T-helper 1 cell treated with Interleukin-12 subunit alpha and Interleukin-12 subunit beta and Interleukin-4 antibody, amounts not matched to agents 30 ng/mL and 1 ng/mL, for 36 hours (primary cell): ENCODE measurements around the gene SERTAD3. TPM values are rescaled to one million over a fixed set of nuclear protein-coding genes. Genes with fewer than 3 reads are reported as not detected.
"Not testable (repeated sequence)": the region's sequence is repeated elsewhere in the genome, so short reads cannot be mapped to it uniquely, and the experiment has no call there.

ENCODE experiments used
- intact Hi-C: fragments of 100-400 bp; cut with micrococcal nuclease; formaldehyde crosslinking; loops from one replicate; pipeline ENCODE4 v1.15.1; 2024
- total RNA-seq: library from RNA; stranded (reverse); gene quantifications from 2 replicates; pipeline ENCODE4 v1.2.3, GENCODE V29; 2022

Gene SERTAD3, protein sequence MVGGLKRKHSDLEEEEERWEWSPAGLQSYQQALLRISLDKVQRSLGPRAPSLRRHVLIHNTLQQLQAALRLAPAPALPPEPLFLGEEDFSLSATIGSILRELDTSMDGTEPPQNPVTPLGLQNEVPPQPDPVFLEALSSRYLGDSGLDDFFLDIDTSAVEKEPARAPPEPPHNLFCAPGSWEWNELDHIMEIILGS
- 11.3 and 17.0 TPM in 2 replicates for total RNA-seq

DNA sequence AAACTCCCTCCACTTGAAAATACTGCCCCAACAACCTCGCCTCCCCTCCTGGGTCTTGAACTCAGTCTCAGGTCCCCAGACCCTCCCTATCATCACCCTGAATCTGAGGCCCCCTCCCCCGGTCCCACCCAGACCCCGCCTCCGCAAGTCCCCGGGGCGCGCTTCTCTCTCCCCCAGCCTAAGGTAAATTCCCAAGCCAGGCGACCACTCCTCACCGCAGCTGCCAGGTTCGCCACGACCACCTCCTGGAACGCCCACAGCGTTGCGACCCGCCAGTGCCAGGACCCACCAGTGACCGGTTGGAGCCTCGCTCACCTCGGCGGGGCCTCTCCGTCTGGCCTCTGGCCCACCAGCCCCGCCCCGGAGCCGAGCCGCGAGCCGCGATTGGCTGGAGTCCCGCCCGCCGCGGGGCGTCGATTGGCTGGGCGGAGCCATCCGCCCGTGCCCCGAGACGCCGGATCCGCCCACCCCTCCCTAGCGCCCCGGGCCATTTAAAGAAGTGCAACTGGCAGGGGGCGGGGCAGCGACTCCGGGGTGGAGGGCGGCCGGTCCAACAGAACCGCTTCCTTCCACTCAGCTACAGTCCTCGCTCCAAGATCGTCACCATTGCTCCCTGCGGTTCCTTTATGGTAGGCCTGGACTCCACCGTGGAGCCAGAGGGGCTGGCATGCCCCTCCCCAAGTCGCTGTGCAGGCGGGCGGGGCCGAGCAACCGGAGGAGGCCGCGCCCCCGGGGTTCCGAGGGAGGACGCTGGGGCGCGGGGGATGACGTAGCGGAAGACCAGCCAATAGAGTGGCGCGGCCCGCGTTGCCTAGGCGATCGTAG is at the start of gene SERTAD3:
TSS of gene SERTAD3 (minus strand) at position 336 of the 825 bp plus-strand sequence. CDS start 2,255 bp downstream, outside the sequence.
- intact Hi-C loops: loop anchor here (1.0 to 10.0 kb wide), 23 partner anchors 11 to 1091 kb away; partner anchors contain the start of genes AKT2, BCKDHA, BLVRB and C19orf47

DNA sequence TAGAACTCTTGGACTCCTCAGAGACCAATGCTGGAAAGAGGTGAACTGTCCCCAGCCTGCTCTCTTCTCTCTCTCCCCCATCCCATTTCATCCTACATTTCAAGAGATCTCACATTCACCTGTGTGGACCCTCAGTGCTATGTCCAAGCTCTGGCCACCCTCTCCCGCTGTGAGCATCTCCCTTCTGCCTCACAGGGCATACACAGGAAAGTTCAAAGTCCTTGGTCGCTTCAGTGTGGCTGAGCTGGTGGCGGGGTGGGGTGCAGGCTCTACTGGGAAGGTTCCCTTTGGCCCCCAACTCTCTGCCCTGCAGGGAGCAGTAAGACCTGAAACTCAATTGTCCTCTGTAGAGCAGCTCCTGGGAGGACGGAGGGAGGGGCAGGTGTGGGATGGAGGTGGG is 49.6 kb upstream of the SERTAD3 start:
- intact Hi-C loops: no loop called here

DNA sequence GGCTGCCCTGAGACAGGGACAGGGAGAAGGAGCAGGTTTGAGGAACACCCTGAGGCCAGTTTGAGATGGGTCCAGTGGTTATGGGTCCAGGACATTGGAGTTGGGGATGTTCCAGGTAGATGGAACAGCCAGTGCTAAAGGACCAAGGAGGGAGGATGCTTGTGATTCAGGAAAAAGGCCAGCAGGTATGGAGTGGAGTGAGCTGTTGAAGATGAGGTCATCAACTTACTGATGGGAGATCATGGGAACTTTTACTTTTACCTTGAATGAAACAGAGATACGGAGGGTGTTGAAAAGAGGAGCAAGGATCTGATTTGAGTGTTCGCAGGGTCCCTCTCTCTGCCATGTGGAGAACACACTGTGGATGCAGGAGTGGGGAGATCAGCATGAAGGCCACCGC is 48.1 kb upstream of the SERTAD3 start:
- intact Hi-C loops: no loop called here

DNA sequence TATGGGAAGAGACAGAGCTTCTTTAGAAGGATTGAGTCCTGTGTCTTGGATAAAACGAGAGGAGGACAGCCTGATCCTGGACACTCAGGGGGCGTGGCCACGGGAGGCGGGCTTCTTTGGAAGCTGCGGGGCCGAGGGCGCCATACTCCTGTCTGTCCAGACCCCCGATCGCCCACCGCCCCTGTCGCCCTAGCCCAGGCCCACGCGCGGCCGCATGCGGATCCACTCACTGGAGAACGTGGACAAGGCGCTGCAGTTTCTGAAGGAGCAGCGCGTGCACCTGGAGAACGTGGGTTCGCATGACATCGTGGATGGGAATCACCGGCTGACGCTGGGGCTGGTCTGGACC is 45.7 kb upstream of the SERTAD3 start:
- intact Hi-C loops: no loop called here

DNA sequence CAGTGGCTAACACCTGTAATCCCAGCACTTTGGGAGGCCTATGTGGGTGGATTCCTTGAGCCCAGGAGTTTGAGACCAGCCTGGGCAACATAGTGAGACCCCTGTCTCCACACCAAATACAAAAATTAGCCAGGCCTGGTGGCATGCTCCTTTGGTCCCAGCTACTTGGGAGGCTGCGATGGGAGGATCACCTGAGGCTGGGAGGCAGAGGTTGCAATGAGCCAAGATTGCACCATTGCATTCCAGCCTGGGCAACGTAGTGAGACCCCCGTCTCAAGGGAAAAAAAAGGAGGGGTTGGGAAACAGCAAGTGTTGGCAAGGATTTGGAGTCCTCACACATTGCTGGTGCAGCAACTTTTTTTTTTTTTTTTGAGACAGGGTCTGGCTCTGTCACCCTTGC is 41.9 kb upstream of the SERTAD3 start:
- intact Hi-C loops: no loop called here

DNA sequence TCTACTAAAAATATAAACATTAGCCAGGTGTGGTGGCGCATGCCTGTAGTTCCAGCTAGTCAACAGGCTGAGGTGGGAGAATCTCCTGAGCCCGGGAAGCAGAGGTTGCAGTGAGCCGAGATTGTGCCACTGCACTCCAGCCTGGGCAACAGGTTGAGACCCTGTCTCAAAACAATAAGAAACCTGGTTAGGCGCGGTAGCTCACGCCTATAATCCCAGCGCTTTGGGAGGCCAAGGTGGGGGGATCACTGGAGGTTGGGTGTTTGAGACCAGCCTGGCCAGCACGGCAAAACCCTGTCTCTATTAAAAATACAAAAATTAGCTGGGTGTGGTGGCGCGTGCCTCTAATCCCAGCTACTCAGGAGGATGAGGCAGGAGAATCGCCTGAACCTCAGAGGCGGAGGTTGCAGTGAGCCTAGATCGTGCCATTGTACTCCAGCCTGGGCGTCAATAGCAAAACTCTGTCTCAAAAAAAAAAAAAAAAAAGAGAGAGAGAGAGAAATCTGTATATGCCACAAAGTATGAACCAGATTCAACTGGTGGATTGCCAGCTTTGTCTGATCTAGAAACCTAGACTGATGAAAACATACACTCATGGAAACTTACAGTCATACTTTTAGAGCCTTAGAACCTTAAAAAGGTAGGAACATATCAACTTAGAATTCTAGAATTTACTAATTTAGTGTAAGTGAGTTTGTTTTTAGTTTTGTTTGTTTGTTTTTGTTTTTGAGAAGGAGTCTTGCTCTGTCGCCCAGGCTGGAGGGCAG is 31.9 kb upstream of the SERTAD3 start:
- intact Hi-C loops: not testable (repeated sequence)

DNA sequence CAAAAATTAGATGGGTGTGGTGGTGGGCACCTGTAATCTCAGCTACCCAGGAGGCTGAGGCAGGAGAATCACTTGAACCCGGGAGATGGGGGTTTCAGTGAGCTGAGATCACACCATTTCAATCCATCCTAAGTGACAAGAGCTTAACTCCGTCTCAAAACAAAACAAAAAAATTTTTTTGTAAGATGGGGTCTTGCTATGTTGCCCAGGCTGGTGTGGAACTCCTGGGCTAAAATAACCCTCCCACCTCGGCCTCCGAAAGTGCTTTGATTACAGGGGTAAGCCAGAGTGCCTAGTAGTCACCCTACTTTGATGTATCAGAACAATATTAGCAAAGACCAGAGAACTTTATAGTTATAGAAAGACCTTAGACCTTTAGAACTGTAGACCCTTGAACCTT is 30.6 kb upstream of the SERTAD3 start:
- intact Hi-C loops: no loop called here

DNA sequence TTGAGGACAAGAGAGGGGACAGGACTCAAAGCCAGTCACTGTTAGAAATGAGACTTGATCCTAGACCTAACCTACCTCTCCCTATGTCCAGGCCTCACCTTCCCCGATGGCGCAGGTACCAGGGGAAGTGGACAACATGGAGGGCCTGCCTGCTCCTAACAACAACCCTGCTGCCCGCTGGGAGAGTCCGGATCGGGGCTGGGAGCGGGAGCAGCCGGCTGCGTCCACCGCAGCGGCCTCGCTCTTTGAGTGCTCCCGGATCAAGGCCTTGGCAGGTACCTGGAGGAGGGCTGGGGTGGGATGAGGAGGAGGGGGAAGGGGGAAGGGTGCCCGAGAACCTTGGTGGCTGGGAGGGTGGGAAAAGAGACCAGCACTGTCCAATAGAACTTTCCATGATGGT is 28.4 kb upstream of the SERTAD3 start:
- intact Hi-C loops: no loop called here

DNA sequence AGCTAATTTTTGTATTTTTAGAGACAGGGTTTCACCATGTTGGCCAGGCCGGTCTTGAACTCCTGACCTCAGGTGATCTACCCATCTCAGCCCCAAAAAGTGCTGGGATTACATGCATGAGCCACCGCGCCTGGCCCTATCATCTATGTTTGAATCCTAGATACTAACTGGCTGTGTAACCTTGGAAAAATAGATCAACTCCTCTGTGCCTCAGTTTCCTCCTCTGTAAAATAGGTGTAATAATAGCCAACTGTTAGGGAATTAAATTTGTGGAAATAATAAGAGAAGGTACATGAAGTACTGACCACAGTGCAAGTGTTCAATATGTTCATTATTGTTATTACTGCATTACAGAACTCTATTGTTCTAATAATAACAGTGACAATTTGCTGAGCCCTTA is 27.0 kb upstream of the SERTAD3 start:
- intact Hi-C loops: no loop called here

DNA sequence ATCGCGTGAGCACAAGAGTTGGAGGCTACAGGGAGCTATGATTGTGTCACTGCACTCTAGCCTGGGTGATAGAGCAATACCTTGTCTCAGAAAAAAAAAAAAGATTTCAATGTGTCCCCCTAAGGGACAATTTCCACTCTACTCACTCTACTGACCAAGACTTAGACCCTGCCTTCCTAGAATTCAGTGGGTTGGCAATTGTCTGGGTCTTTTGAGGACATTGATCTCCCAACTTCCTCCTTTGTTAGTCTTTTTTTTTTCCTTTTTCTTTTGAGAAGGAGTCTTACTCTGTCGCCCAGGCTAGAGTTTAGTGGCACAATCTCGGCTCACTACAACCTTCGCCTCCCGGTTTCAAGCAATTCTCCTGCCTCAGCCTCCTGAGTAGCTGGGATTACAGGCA is 24.9 kb upstream of the SERTAD3 start:
- intact Hi-C loops: loop anchor here (5.0 kb wide), 1 partner anchor 893 kb away; the partner anchor contains the start of gene B9D2

DNA sequence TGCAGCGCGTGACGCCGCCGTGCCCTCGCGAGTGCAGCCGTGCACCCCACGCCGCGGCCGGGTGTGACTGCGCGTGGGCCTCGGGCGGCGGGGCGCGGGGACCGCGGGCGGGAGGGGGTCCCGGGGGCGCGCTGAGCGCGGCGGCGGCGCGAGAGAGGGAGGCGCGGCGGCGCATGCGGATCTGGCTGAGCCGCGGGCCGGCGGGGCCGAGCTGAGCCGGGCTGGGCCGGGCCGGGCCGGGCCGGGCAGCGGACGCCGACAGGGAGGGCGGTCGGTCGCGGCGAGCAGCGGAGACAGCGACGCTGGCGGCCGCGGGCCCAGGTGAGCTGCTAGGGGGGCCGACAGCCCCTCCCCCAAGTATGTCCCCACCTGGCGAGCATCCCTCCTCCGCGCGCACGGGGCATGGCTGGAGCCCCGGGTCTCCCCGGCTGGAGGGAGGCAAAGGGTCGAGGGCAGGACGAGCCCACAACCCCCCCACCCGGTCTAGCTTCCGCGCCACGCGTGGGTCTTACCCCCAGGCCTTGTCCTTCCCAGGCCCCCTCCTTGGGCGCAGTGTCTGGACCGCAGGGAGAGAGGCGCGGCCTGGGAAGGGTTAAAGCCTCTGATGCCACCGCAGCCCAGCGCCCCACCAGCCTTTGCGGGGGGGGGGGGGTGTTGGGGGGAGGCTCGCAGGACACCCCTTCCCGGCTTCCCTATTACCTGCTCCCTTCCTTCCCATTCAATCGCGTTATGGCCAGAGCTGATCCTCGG is 23.0 kb upstream of the SERTAD3 start, which contains the start of gene SPTBN4:
TSS of gene SPTBN4 (plus strand) at position 17 of the 750 bp plus-strand sequence. CDS start 5,621 bp downstream, outside the sequence.
- intact Hi-C loops: loop anchor here (1.0 to 5.0 kb wide), 2 partner anchors 276 to 895 kb away; partner anchors contain the start of genes B9D2 and MAP3K10

DNA sequence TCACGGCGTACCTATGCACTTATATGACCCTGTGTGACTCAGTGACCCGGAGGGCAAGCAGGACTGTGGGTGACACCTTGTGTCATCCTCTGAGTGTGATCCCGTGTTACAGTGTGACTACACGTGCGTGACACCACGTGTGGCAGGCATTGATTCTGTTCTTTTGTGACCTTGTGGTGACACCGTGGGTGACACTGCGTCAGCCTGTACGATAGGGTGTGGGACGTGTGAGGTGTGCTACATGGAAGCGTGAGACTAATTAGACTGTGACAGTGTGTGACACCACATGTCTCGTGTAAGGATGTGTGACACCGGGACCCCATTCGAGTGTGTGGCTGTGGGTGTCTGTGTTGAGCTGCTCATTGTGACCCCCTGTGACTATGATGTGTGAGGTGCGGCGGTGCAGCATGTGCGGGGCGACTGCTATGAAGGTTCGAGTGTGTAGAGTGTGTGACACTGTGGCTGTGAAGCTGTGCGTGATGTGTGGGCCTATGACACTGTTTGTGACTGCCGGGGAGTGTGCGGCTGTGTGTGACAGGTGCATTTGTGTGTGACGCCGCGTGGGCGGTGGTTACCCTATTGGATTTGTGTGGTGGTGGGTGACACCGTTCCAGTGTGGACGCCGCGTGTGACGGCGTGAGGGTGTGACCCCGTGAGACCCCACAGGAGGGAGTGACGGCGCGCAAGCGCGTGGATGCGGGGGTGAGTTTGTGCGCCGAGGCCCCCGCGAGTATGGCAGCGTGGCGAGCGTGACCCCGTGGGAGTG is 22.3 kb upstream of the SERTAD3 start:
- intact Hi-C loops: loop anchor here (1.0 to 5.0 kb wide), 2 partner anchors 275 to 896 kb away; partner anchors contain the start of genes B9D2 and MAP3K10

DNA sequence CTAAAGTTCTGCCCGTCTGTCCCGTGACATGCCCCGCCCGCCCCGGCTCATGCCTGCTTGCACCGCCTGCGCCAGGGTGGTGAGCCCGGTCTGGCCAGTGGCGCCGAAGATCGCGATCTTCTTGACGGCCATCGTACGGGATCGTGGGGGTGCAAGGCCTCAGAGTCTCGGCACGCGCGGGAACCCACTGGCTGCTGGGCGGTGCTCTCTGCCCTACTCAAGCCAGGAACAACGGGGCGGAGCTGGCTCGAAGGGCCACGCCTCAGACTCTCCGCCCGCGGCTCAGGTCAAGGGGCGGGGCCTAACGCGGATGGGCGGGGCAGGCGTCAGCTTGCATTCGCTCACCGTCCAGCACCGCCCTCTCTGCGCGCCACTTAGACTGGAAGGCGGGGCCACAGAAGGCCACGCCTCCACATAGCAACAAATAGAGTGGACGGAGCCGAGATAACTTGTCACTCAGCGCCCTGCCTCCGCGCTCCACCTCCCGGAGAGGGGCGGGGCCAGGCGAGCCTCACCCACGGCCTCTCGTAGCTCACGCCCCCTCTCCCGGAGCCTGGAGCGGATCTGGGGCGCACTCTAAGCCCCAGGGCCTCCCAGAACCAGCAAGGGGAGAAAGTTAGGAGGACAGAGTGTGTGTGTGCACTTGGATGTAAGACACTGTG is 21.6 kb upstream of the SERTAD3 start, which contains the start of gene BLVRB:
TSS of gene BLVRB (minus strand) at position 189 of the 662 bp plus-strand sequence. CDS start at position 132, 57 bp downstream.
- intact Hi-C loops: loop anchor here (1.0 to 5.0 kb wide), 16 partner anchors 22 to 897 kb away; partner anchors contain the start of genes AKT2, B9D2, C19orf47 and MAP3K10

DNA sequence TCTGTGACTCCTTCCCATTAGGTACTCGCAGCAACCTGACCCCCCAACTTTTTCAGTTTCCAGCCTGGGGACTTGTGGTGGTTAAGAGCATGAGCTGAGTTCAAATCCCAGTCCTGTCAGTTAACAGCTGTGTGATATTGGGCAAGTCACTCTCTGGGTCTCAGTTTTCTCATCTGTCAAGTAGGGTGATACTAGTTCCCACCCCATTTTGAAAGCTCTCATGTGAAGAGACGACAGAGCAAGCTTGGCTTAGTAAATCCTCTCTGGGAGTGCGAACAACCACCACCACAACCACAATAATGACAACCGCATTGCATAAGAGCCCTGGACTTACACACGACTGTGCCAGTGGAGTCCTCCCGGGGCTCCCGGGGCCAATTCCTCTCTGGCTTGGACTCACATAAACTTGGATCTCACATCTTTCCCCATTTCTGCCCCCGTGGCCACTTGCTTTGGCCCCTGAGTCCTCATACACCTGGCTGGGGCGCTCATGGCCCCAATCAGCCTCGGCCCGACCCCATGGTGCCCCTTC is 21.0 kb upstream of the SERTAD3 start:
- intact Hi-C loops: loop anchor here (1.0 to 5.0 kb wide), 15 partner anchors 22 to 897 kb away; partner anchors contain the start of genes AKT2, B9D2, C19orf47 and PLD3

DNA sequence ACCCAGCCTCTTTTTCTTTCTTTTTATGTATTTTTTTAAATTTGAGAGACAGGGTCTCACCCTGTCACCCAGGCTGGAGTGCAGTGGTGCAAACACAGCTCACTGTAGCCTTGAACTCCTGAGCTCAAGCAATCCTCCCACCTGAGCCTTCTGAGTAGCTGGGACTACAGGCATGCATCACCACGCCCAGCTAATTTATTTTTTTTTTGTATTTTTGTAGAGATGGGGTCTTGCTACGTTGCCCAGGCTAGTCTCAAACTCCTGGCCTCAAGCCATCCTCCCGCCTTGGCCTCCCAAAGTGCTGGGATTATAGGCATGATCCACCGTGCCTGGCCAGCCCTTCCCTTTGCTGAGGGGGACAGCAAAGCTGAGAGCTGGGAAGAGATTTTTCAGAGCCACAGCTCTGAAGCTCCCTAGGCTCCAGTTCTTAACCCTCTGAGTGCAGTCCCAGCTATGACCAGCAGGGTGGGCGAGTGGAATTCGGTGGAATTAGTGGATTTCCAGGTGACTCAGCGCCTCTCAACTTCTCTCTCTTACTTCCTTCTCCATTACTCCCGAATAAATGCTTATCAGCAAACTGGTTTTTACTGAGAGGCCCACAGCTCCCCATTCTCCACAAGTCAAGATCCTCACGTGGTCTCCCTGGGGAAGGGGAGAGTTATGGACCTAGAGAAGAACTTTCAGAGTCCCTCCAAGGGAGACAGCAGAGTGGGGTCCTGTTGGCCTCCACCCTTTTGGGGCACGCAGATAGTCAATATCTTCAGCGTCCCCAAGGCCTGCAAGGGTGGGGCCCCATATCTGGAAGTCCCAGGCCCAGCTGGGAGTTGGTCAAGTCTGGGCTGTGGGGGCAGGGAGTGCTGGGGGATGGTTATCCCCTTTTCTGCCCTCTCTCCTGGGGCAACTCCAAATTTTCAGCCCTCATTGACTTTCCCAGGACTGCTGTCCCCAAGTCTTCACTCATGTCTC is 20.2 kb upstream of the SERTAD3 start:
- intact Hi-C loops: loop anchor here (1.0 to 5.0 kb wide), 16 partner anchors 21 to 898 kb away; partner anchors contain the start of genes AKT2, B9D2, C19orf47 and PLD3

DNA sequence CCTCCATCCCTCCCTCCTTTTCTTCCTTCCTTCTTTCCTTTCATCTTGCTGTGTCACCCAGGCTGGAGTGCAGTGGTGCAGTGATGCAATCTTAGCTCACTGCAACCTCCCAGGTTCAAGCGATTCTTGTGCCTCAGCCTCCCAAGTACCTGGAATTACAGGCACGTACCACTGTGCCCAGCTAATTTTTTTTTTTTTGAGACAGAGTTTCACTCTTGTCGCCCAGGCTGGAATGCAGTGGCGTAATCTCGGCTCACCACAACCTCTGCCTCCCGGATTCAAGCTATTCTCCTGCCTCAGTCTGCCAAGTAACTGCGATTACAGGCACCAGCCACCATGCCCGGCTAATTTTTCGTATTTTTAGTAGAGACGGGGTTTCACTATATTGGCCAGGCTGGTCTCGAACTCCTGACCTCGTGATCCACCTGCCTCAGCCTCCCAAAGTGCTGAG is 19.5 kb upstream of the SERTAD3 start:
- intact Hi-C loops: loop anchor here (1.0 kb wide), 1 partner anchor 158 kb away; no protein-coding TSS in a partner anchor

DNA sequence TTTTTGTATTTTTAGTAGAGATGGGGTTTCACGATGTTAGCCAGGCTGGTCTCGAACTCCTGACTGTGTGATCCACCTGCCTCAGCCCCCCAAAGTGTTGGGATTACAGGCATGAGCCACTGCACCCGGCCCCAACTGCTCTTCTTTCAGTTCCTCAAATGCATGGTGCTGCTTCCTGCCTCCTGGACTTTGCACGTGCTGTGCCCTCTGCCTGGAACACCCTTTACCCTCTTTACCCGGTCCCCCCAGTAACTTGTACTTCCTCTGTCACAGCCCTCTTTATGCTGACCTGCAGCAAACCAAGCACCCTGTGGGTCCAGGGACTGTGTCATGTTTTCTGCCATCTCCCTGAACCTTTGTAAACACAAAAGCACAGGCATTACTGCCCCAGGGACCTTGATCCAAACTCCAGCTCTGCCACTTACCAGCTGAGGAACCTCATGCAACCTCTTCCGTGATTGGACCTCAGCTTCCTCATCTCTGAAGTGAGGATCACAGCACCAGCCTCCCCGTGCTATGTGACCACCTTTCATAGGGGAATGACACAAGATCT is 17.6 kb upstream of the SERTAD3 start:
- intact Hi-C loops: no loop called here
